ENCODE measurements around the gene ZNF500.

ZNF500 gene

DNA sequence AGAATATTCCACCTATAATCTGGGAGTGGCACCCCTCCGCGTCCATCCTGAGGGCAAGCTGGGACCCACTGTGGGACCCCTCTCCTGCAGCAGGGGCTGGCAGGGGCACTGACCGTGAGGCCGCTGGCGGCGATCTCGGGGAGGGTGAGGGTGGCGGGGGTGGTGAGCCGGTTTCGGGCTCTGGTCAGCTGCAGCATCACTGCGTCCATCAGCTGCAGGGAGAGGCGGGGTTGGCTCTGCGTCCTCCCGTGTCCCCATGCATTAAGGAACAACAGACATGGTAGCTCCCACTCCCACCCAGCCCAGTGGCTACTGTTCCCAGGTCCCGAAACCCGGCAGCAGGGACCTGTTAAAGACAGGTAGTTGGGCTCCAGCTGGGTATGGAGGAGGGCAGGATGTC is 31.5 kb upstream of the ZNF500 start:
- H3K9ac ChIP-seq (ENCODE audit: low read length) = no peak overlapping the region
- H3K9me2 ChIP-seq (ENCODE audit: low read depth, low read length) = no peaks in the 10 kb centered on the region
- no peak overlapping the region for H2AFZ ChIP-seq (ENCODE audit: low read length)
- peaks cover 15% of the 10 kb centered on the region for H3K4me1 ChIP-seq (ENCODE audit: insufficient read depth, low read length, severe bottlenecking)
- H3K9me3 ChIP-seq (ENCODE audit: low read length) = no peaks in the 10 kb centered on the region
- H3F3A ChIP-seq (ENCODE audit: insufficient read depth, low read length) = no peaks in the 10 kb centered on the region
- no peaks in the 10 kb centered on the region for H3K36me3 ChIP-seq (ENCODE audit: insufficient read depth, low read length)
- H3K27ac ChIP-seq (ENCODE audit: low read depth, low read length, poor library complexity, severe bottlenecking) = no peak overlapping the region
- no peaks in the 10 kb centered on the region for H4K20me1 ChIP-seq (ENCODE audit: insufficient read depth, low read length)
- no peak overlapping the region for H3K4me2 ChIP-seq (ENCODE audit: low read length)
- H3K27me3 ChIP-seq (ENCODE audit: insufficient read depth, low read length) = peaks cover 3% of the 10 kb centered on the region; the same call in 1 of the 2 replicates
- TF ChIP-seq, protein P1, sequence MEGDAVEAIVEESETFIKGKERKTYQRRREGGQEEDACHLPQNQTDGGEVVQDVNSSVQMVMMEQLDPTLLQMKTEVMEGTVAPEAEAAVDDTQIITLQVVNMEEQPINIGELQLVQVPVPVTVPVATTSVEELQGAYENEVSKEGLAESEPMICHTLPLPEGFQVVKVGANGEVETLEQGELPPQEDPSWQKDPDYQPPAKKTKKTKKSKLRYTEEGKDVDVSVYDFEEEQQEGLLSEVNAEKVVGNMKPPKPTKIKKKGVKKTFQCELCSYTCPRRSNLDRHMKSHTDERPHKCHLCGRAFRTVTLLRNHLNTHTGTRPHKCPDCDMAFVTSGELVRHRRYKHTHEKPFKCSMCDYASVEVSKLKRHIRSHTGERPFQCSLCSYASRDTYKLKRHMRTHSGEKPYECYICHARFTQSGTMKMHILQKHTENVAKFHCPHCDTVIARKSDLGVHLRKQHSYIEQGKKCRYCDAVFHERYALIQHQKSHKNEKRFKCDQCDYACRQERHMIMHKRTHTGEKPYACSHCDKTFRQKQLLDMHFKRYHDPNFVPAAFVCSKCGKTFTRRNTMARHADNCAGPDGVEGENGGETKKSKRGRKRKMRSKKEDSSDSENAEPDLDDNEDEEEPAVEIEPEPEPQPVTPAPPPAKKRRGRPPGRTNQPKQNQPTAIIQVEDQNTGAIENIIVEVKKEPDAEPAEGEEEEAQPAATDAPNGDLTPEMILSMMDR (IDR thresholded peaks at IDR 0.05; ENCODE audit: low read length) = no peak
- TF ChIP-seq EZH2 (IDR thresholded peaks at IDR 0.05; ENCODE audit: borderline replicate concordance, low read length) = no peak
- H3K79me2 ChIP-seq (ENCODE audit: insufficient read depth, low read length) = no peaks in the 10 kb centered on the region
- H3K4me3 ChIP-seq (ENCODE audit: low read depth, low read length, poor library complexity, severe bottlenecking) = no peak overlapping the region

DNA sequence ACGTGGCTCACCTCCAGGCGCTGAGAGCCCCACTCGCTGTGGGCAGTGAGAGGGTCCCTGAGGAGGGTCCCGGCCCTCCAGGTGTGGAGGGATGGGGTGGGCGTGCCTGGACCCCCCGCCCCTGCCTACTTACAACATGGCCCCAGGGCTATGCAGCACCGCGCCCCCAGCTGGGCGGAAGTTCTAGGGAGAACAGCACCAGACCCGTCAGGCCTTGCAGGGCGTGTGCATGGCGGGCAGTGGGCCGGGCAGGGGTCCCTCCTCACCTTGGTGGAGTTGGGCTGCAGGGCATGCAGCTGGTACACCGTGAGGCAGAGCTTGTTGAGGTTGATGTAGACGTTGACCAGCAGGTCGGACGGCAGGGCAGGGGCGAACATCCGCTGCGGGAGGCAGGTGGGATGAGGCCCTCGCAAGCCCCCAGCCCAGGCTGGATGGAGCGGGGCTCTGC is 30.9 kb upstream of the ZNF500 start:
- Histone ChIP-seq H3K9me2 (ENCODE audit: low read depth, low read length) (no peaks in the 10 kb centered on the region), H4K20me1 (ENCODE audit: insufficient read depth, low read length) (no peaks in the 10 kb centered on the region), H3K4me3 (ENCODE audit: low read depth, low read length, poor library complexity, severe bottlenecking) (no peak overlapping the region), H3K9ac (ENCODE audit: low read length) (no peak overlapping the region), H3K27me3 (ENCODE audit: insufficient read depth, low read length) (peaks cover 3% of the 10 kb centered on the region; the same call in 1 of the 2 replicates), H3K79me2 (ENCODE audit: insufficient read depth, low read length) (no peaks in the 10 kb centered on the region), H3F3A (ENCODE audit: insufficient read depth, low read length) (no peaks in the 10 kb centered on the region), H3K36me3 (ENCODE audit: insufficient read depth, low read length) (no peaks in the 10 kb centered on the region), H3K4me2 (ENCODE audit: low read length) (no peak overlapping the region), H3K9me3 (ENCODE audit: low read length) (no peaks in the 10 kb centered on the region), H3K27ac (ENCODE audit: low read depth, low read length, poor library complexity, severe bottlenecking) (no peak overlapping the region), H2AFZ (ENCODE audit: low read length) (no peak overlapping the region), H3K4me1 (ENCODE audit: insufficient read depth, low read length, severe bottlenecking) (peaks cover 9% of the 10 kb centered on the region)
- TF ChIP-seq, protein P1 (IDR thresholded peaks at IDR 0.05; ENCODE audit: low read length) = no peak
- no peak for TF ChIP-seq EZH2 (IDR thresholded peaks at IDR 0.05; ENCODE audit: borderline replicate concordance, low read length)

DNA sequence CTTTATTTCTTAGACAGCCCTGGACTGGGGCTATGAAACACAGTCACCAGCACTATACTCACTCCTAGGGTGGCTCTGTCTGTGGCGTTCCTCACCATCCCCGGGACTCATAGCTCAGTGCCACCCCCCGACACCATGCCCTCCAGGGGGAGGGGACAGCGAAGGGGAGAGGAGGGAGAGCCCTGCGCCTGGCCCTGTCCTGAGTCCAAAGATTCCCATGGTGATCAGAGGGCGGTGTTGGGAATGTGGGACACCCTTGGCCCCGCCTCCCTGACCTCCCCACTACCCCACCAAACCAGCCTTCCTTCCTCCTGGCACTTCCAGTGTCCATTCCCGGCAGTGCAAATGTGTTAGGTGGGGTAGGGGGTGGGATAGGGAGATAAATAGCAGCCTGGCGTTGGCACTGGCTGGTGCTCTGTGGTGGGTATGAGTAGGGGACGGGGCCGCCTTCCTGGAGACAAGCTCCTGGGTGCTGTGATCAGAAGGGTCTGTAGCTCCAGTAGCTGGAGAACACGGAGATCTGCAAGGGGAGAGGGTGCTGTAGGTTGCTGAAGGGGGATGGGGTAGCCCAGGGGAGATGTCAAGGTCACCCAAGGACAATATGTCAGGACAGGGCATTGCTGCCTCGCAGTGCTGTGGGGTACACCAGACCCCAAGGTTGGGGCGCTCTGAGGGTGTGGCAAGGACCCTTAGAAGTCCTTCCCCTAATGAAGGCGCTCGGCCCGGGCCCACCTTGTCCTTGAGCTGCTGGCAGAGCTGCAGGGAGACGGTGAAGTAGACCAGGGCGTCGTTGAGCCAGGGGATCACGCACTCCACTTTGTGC is 30.2 kb upstream of the ZNF500 start:
- H3K9me2 ChIP-seq (ENCODE audit: low read depth, low read length) = no peaks in the 10 kb centered on the region
- peaks cover 3% of the 10 kb centered on the region; the same call in 1 of the 2 replicates for H3K27me3 ChIP-seq (ENCODE audit: insufficient read depth, low read length)
- H3K36me3 ChIP-seq (ENCODE audit: insufficient read depth, low read length) = no peaks in the 10 kb centered on the region
- H3K9ac ChIP-seq (ENCODE audit: low read length) = no peak overlapping the region
- H4K20me1 ChIP-seq (ENCODE audit: insufficient read depth, low read length) = no peaks in the 10 kb centered on the region
- TF ChIP-seq, protein P1 (IDR thresholded peaks at IDR 0.05; ENCODE audit: low read length) = no peak
- no peaks in the 10 kb centered on the region for H3F3A ChIP-seq (ENCODE audit: insufficient read depth, low read length)
- no peaks in the 10 kb centered on the region for H3K79me2 ChIP-seq (ENCODE audit: insufficient read depth, low read length)
- no peak overlapping the region for H3K4me2 ChIP-seq (ENCODE audit: low read length)
- H2AFZ ChIP-seq (ENCODE audit: low read length) = no peak overlapping the region
- no peak overlapping the region for H3K27ac ChIP-seq (ENCODE audit: low read depth, low read length, poor library complexity, severe bottlenecking)
- peaks cover 9% of the 10 kb centered on the region for H3K4me1 ChIP-seq (ENCODE audit: insufficient read depth, low read length, severe bottlenecking)
- H3K4me3 ChIP-seq (ENCODE audit: low read depth, low read length, poor library complexity, severe bottlenecking) = no peak overlapping the region
- H3K9me3 ChIP-seq (ENCODE audit: low read length) = no peaks in the 10 kb centered on the region
